Measurements from ENCODE around the gene RIOK1.

Gene RIOK1

DNA sequence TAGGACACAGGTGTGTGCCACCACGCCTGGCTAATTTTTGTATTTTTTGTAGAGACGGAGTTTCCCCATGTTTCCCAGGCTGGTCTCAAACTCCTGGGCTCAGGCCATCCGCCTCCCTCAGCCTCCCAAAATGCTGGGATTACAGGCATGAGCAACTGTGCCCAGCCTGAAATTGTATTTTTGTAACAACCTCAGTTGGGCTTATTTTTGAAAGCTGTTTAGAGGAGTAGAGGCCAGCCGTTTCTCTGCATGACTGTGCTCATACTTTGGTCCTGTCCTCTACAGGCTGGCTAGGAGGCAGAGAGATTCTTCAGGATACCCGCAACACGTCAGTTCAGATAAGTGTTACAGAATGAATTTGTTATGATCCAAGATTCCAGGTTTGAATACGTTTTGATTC, 22.2 kb upstream of the RIOK1 start:
- TF ChIP-seq, protein P1, sequence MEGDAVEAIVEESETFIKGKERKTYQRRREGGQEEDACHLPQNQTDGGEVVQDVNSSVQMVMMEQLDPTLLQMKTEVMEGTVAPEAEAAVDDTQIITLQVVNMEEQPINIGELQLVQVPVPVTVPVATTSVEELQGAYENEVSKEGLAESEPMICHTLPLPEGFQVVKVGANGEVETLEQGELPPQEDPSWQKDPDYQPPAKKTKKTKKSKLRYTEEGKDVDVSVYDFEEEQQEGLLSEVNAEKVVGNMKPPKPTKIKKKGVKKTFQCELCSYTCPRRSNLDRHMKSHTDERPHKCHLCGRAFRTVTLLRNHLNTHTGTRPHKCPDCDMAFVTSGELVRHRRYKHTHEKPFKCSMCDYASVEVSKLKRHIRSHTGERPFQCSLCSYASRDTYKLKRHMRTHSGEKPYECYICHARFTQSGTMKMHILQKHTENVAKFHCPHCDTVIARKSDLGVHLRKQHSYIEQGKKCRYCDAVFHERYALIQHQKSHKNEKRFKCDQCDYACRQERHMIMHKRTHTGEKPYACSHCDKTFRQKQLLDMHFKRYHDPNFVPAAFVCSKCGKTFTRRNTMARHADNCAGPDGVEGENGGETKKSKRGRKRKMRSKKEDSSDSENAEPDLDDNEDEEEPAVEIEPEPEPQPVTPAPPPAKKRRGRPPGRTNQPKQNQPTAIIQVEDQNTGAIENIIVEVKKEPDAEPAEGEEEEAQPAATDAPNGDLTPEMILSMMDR (IDR thresholded peaks at IDR 0.05; ENCODE audit: low read depth, low read length) = no peak
- in situ Hi-C loops (cut with HindIII; ENCODE audit: low sequenced_read_pairs) = no loop called here
- DNase-seq (ENCODE audit: low read depth, low spot score) = no peak
- no peak overlapping the region for H3K4me3 ChIP-seq (ENCODE audit: low read depth, low read length)

DNA sequence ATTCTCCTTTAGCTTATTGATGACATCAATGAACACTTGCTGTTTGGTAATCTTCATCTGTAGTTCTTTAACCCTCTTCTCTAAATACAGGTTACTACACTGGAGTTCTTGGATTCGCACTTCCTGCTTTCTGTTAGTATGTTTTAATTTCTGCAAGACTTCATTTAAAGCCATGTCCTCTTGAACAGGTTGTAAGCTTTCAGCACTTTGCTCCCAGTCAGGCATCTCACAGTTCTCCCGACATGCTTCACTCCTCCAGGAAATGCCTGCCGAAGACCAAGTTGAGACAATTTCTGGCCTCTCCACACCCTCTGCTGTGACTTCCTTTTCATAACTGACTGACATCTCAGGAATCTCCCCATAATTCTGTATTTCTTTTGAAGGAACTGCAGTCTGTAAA, 15.9 kb upstream of the RIOK1 start:
- TF ChIP-seq, protein P1 (IDR thresholded peaks at IDR 0.05; ENCODE audit: low read depth, low read length) = no peak
- no peak overlapping the region for H3K4me3 ChIP-seq (ENCODE audit: low read depth, low read length)
- in situ Hi-C loops (cut with HindIII; ENCODE audit: low sequenced_read_pairs) = no loop called here
- no peak for DNase-seq (ENCODE audit: low read depth, low spot score)

DNA sequence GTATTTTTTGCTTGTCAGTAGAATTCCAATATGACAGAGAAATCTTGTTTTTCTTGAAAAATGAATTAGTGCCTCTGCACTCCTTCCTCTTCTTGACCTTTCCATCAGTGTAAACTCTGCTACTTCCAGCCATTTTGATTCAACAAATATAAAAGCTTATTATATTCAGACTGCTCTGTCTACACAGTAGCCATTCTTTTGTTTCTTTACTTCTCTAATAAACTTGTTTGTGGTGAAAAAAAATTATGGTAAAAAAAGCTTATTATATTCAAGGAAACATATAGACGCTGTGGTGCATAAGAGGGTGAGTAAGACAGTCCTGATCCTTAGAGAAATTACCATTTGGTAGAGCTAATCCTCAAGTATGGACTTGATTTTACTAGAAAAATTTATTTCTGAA, 11.6 kb upstream of the RIOK1 start:
- TF ChIP-seq, protein P1 (IDR thresholded peaks at IDR 0.05; ENCODE audit: low read depth, low read length) = no peak
- in situ Hi-C loops (cut with HindIII; ENCODE audit: low sequenced_read_pairs) = no loop called here
- DNase-seq (ENCODE audit: low read depth, low spot score) = no peak

DNA sequence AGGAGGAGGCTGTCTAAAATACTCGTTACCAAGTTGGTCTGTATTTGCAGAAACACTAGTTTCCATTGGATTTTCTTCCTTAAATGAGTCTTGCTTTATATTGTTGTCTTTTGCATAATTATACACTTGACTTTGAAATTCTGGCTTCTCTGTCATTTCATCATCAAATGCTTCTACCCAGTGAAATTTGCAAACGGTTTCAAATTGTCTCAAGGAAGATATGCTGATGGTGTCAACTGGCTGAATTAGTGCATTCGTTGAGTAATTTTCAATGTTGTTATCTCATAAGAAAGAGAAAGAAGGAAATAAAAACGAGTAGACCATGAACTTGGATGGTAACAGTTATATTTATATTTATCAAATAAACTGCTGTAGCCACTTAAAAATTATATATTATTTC, 10.9 kb upstream of the RIOK1 start:
- TF ChIP-seq, protein P1 (IDR thresholded peaks at IDR 0.05; ENCODE audit: low read depth, low read length) = no peak
- DNase-seq (ENCODE audit: low read depth, low spot score) = no peak
- in situ Hi-C loops (cut with HindIII; ENCODE audit: low sequenced_read_pairs) = no loop called here
- no peak overlapping the region for H3K4me3 ChIP-seq (ENCODE audit: low read depth, low read length)

More for the DNA sequence above, 11.6 kb upstream of the RIOK1 start:
- no peak overlapping the region for H3K4me3 ChIP-seq (ENCODE audit: low read depth, low read length)

DNA sequence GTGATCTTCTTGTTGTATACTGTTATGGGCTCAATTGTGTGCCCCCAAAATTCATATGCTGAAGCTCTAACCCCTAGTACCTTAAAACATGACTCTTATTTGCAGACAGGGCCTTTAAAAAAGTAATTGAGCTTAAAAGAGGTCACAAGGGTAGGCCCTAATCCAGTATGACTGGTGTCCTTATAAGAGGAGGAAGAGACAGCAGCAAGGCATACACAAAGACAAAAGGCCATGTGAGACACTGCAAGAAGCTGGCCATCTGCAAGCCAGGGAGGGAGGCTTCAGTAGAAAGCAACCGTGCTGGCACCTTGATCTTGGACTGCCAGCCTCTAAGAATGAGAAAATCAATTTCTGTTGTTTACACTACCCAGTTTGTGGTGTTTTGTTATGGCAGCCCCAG, 8.5 kb upstream of the RIOK1 start:
- no peak for DNase-seq (ENCODE audit: low read depth, low spot score)
- in situ Hi-C loops (cut with HindIII; ENCODE audit: low sequenced_read_pairs) = no loop called here
- H3K4me3 ChIP-seq (ENCODE audit: low read depth, low read length) = no peak overlapping the region
- TF ChIP-seq, protein P1 (IDR thresholded peaks at IDR 0.05; ENCODE audit: low read depth, low read length) = no peak

DNA sequence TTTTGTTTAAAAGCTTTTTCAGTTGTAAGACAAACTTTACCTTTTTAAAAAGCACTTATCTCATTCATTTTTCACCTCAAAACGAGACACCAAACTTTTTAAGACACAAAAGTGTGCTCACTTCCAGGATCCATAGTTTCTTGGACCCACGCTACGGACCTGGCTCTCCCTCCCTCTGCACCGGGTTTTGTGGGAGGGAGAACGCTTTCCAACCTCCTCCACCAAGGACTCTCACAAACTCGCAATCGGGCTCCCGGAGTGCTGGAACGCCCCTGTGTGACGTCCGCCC, 502 bp upstream of the RIOK1 start:
- DNase-seq (ENCODE audit: low read depth, low spot score) = no peak
- in situ Hi-C loops (cut with HindIII; ENCODE audit: low sequenced_read_pairs) = no loop called here
- TF ChIP-seq, protein P1 (IDR thresholded peaks at IDR 0.05; ENCODE audit: low read depth, low read length) = no peak
- peak overlapping the region; percentile 85 for H3K4me3 ChIP-seq (ENCODE audit: low read depth, low read length)

DNA sequence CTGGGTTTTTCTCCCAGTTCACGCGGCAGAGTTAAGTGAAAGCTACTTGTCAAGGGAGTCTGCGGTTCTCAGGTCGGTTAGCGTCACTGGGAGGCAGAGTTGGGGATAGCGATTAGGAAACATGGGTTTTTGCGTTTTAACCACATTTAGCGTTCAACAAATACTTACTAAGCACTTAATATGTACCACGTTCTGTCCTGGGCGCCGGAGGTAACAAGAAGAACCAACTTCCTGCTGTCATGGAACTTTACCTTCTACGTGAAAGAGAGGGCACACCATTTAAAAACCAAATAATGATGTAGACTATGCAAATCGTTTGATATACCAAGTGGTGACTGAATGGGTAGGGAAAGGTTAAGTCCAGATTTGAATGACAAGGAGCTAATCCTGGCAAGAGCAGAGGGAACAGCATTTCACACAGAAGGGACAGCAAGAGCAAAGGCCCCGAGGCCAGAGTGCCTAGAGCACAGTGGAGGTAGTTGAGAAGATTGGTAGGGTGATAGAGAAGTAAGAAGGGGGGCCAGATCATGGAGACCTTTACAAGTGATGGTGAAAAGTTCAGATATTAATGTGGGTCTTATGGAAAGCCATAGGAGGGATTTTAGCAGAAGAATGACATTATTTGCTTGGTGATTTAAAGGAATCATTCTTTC, 744 bp downstream of the RIOK1 start:
- H3K4me3 ChIP-seq (ENCODE audit: low read depth, low read length) = peak overlapping the region; percentile 85
- no peak for DNase-seq (ENCODE audit: low read depth, low spot score)
- in situ Hi-C loops (cut with HindIII; ENCODE audit: low sequenced_read_pairs) = no loop called here
- TF ChIP-seq, protein P1 (IDR thresholded peaks at IDR 0.05; ENCODE audit: low read depth, low read length) = peak; percentile 2

All from astrocyte of the spinal cord (primary cell).